HS-5 (cell line): ENCODE results near the gene VPS36.
"Not testable (repeated sequence)": the region's sequence is repeated elsewhere in the genome, so short reads cannot be mapped to it uniquely, and the experiment has no call there.

Experiments used
- DNase-seq: peaks from one replicate; pipeline ENCODE4 v3.0.0-alpha.2; 2012; ENCODE audit warnings: low read depth

VPS36 gene, protein sequence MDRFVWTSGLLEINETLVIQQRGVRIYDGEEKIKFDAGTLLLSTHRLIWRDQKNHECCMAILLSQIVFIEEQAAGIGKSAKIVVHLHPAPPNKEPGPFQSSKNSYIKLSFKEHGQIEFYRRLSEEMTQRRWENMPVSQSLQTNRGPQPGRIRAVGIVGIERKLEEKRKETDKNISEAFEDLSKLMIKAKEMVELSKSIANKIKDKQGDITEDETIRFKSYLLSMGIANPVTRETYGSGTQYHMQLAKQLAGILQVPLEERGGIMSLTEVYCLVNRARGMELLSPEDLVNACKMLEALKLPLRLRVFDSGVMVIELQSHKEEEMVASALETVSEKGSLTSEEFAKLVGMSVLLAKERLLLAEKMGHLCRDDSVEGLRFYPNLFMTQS

DNA sequence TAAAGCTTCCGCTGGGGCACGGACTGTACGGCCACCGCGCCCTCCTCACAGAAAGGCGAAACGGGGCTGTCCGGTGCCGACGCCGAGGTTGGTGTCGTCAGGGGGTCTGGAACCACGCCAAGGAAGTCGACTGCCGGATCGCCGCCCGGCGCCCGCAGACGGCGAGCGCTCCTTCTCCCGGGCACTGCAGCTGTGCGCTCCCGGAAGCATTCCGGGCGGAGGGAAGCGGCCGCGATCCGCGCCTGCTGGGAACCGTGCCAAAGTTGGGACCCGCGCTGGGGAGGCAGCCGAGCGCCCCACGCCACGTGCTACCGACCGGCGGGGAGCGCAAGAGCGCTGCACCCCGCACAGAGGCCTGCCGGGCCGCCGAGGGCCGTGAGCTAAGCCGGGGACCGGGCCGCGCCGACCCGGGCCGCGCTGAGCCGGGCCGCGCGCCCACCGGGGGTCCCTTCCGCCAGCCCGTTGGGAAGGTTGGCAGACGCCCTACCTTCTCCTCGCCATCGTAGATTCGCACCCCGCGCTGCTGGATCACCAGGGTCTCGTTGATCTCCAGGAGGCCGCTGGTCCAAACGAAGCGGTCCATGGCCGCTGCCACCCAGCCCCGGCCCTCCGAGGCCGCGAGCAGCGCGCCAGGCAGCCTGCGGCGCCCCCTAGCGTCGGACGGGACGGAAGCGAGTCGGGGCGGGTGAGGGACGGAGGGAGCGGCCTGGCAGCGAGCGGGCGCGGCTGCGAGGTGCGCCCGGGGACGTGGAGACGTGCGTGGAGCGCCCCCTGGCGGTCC is at the start of gene VPS36:
Gene VPS36 (minus strand): TSS at position 623 of the 781 bp plus-strand sequence. CDS start 40 bp downstream, at position 583.
- peak; percentile 35 for DNase-seq

DNA sequence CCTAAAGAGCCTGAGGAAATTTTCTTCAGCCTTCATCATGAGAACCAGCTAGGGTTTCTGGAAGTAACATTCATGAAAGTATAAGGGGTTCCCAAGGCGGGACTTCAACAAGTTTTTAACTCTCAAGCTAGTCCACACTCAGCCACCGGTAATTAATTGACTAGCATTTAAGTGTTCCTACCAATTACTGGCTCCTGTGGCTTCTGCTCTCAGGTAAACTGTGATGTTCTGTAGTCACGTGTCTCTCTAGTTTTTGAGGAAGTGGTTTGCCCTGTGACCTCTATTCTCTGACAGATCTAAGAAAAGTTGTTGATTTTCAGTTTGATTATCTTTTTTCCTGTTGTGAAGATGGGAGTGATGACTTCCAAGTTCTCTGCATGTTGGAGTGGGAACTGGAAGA is 47.5 kb upstream of the VPS36 start:
- DNase-seq, result not testable (repeated sequence)

DNA sequence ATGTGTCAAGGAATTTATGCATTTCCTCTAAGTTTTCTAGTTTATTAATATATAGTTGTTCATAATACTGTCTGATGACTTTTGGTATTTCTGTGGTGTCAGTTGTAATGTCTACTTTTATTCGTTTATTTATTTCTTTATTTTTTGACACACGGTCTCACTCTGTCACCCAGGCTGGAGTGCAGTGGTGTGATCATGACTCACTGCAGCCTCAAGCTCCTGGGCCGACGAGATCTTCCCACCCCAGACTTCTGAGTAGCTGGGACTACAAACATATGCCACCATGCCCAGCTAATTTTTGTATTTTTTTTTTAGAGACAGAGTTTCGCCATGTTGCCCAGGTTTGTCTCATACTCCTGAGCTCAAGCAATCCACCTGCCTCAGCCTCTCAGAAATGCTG is 43.8 kb upstream of the VPS36 start:
- not testable (repeated sequence) for DNase-seq

DNA sequence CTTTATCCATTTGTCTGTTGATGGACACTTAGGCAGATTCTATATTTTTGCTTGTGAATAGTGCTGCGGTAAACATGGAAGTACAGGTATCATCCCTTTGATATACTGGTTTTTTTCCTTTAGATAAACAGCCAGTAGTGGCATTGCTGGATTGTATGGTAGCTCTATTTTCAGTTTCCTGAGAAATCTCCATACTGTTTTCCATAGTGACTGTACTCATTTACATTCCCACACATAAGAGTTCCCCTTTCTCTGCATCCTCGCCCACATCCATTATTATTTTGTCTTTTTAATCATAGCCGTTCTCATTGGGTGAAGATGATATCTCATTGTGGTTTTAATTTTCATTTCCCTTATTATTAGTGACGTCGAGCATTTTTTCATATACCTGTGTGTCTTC is 40.6 kb upstream of the VPS36 start:
- not testable (repeated sequence) for DNase-seq

DNA sequence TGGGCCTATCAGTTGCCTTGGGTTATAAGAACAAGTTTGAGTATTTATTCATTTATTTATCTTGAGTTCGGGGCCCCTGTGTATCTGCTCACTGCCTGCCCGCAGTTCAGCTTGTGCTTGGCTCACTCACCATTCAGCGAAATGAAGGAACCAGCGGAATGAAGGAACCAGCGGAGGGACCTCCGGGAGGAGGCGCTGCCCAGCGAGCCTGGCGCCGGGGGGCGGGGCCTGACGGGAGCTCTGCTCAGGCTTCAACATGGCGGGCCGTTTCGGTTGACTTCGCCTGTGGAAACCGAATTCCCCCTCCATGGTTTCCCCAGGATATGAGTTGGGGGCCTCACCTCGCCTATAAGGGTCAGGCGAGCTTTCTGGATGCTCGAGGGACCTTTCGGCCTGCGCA is 38.3 kb upstream of the VPS36 start:
- not testable (repeated sequence) for DNase-seq

DNA sequence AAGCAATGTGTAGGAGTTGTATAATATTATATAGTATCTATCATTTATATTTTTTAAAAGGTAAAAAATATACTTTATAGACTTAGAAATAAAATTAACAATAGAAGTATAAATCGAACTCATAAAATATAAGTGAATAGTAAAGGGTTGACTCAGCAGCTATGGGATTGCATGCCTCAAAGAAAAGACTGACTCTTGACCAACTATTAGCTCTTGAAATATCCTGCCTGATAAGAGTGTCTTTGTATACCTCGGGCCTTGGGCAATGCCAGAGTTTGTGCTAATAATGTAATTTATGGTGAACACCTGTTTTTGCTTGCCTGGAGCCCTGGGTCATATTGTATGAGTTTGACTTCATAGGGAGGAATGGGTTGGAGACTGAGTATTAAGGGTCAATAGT is 36.6 kb upstream of the VPS36 start:
- DNase-seq, result not testable (repeated sequence)

DNA sequence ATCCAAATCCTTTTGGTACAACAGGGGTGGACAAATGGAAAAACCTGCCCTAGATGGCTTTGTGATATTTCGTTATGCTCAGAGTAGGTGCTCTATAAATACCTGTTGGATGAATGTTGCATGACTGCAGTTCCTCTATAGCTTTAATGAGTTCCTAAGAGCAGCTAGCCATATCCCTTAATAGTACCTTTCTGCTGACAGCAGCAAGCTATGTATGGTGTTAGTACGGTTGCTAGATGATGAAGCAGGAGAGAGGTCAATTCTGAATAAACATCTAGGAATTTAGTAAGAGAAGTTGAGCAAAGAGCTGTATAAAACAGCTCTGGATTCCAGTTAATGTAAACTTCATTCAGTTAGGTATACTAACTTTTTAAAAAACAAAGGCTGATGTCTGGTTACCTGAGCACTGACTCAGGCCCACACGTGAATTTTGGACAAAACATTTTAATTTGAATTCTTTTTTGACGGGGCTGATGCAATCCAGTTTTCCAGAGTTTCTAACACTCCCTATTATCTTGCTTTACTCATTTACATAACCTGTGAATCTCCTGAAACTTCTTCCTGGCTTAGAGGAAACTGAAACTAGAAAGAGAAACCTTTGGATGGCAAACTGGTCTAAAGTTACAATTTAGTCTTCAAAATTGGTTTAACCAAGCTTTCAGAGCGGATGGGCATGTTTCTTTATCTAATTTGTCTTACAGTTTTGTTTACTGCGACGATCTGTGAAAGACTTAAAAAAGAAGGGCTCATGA is 30.4 kb upstream of the VPS36 start:
- not testable (repeated sequence) for DNase-seq

DNA sequence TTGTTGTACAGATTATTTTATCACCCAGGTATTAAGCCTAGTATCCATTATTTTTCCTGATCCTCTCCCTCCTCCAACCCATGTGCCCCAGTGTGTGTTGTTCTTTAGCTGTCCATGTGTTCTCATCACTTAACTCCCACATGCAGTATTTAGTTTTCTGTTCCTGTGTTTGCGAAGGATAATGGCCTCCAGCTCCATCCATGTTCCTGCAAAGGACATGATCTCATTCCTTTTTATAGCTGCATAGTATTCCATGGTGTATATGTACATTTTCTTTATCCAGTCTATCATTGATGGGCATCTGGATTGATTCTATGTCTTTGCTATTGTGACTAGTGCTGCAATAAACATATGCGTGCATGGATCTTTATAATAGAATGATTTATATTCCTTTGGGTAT is 18.1 kb upstream of the VPS36 start:
- DNase-seq, result not testable (repeated sequence)

DNA sequence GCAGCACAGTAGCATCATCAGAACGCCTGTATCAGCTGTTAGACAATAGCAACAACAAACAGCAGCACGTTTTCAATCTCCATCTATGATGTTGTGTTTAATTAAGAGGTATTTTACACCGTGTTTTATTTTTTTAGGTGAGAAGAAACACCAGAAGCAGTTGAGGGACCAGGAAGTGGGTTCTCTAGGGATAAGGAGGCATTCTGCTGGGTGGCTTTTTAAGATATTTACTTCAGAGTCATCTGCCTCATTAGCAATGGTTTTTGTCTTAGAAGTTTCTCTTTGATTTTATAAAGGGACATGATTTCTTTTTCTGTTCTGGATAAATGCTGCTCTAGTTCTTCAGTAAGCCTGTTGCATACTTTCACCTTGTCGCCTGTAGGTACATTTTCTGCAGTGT is 13.1 kb upstream of the VPS36 start:
- DNase-seq, result no peak

DNA sequence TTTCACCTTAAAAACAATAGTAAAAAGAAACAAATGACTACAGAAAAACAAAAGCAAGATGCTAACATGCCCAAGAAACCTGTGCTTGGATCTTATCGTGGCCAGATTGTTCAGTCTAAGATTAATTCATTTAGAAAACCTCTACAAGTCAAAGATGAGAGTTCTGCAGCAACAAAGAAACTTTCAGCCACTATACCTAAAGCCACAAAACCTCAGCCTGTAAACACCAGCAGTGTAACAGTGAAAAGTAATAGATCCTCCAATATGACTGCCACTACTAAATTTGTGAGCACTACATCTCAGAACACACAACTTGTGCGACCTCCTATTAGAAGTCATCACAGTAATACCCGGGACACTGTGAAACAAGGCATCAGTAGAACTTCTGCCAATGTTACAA is 10.8 kb upstream of the VPS36 start:
- DNase-seq, result no peak

DNA sequence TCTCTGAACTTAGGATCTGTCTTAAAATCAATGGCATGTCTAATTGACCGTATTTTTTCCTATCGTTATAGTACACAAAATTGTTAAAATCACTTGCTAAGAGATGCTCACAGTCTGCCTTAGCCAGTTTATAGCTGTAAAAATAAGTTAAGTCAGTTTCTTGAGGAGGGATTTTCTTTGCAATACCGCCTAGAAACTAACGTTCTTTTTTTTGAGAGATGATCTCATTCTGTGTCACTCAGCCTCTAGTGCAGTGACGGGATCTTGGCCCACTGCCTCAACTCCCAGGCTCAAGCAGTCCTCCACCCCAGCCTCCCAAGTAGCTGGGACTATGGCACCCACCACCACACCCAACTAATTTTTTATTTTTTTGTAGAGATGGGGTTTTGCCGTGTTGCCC is 9.2 kb upstream of the VPS36 start:
- DNase-seq, result peak; percentile 36

DNA sequence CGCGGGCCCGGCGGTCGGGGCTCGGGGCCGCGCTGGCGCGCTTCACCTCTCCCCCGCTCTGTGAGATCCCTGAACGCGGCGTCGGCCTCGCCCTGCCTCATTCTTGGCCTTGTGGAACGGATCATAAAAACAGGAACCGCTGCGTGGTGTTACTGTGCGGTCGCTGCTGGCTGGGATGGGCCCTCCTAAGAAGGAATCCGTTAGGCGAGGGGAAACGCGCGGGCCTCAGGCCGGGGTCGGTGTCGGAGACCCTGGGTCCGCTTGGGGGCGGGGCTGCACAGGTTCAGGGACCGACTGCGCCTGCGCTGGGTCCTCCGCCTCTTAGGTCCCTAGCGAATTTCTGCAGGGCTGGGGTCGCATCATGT is 5.2 kb upstream of the VPS36 start:
- no peak for DNase-seq

DNA sequence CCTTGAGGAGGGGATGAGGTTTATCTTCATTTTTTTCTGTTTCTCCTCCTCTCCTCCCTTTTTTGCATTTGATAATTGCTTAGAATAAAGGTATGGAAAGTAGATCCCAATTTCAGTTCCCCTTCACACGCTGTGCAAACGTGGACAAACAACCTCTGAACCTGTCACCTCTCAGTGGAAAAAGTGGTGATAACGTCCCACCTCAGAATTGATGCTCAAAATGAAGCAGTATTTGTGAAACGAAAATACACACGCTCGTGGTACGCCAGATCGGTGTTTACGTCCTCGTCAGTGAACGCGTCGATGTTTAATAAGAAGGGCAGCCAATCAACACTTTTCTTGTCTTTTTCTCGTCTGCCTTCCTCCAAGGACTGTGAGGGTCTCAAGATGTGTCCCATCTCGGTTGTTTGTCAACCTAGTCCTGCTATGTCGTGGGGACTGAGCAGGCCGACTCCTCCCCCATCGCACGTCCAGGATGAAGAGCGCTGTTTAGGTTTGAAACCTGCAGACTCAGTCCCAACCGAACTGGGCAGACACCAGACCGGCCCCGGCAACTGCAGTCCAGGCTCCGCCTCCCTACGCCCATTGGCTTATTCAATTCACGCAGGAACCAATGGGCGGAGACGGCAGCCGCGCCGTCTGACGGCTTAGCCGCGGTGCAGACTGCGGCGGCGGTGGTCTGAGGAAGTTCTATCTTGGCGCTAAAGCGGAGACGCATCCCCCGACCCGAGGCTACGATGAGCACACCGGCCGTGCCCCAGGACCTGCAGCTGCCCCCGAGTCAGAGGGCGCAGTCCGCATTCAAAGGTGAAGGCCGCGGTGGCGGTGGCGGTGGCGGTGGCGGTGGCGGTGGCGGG is 4.6 kb upstream of the VPS36 start, which contains the start of gene CKAP2:
Gene CKAP2 (plus strand): TSS at position 659 of the 857 bp plus-strand sequence. CDS start 79 bp downstream, at position 738.
- DNase-seq, result peak; percentile 61

DNA sequence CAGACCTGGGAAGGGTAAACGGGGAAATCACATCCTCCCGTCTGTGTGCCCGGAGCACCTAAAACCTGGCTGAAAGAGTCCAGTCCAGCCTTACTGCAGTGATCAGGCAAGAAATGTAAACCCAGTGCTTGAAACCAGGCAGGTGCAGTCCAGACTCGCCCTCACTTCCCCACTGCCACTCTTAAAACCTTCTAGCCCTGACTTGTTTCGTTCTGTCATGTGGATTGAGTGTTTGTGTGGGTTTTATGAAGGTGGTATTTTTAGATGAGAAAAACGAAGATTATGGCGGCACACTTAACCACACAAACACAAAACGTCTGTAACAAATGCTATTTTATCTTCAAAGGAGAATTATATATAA is 4.0 kb upstream of the VPS36 start:
- DNase-seq, result no peak

DNA sequence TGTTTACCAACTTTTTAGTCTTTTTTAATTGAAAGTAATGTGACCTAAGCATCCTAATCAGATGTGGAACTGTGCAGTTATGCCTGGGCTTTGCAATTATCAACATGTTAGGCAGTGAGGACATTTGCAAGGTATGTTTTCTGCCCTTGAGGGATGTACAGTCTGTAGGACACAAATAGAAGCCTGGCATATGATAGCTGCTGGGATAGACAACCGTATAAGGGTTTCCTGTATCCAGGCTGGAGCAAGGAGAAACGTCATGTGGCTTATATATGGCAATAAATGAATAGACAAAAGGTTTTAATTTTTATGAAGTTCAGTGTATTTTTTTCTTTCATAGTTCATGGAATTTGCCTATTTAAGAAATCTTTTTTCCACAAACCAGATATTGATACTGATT is 2.0 kb upstream of the VPS36 start:
- no peak for DNase-seq

DNA sequence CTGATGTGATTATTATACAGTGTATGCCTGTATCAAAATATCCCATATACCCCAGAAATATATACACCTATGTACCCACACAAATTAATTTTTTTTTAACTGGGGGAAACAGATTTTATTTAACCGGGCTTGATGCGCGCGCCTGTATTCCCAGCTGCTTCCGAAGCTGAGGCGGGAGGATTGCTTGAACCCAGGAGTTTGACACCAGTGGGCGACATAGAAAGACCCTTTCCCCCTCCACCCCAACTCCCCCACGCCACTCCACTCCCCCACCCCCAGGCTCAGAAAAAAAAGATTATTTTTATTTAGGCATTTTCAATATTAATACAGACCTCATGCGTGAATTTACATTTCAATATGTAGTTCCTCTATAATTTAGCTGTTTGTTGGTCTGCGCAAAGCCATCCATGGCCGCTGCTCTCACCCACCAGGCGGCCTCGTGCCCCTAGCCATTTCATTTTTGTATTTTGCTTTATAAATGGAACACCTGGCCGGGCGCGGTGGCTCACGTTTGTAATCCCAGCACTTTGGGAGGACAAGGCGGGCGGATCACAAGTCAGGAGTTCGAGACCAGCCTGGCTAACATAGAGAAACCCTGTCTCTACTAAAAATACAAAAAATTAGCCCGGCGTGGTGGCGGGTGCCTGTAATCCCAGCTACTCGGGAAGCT is 836 bp upstream of the VPS36 start:
- no peak for DNase-seq

DNA sequence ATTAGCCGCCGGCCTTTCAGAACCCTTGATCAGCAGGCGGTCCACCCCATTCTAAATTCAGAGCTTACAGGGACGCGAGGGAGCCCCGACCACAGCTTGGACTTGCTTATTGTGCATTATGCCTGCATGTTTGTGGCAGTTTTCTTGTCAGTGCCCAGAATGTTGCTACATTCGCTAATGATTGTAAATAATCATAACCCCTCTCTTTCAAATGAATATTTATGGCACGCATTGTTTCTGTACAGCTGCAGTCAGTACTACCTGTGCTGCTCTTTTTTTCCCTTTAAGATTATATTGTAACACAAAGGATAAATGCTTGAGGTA is 321 bp upstream of the VPS36 start:
- no peak for DNase-seq

DNA sequence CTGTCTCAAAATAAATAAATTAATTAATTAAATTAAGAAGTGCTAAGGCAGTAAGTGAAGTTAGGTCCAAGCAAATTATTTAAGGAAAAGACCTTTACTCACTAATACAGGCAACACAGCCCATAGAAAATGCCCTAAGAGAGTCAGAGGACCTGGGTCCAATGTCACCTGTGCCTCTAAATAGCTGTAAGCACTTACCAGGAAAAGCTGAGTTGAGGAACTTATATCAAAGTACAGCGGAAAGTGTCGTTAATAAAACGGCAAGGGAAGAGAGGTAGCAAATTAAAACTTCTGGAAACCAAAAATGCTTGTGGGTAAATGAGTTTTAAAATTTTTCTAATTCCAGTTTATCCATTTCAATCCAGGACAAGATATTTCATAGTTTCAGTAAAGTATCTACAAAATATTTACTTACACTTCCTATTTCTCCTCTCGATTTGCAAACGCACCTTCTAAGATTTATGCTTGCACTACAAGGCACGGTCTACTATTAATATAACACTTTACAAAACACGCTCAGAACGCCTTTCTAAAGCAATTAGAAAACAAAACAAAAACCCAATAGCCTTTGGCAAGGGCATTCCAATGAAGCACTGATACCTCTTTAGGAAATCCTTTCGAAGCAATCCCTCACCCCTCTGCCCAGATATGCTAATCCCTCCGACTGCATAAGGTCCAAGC is 963 bp downstream of the VPS36 start:
- DNase-seq, result no peak

DNA sequence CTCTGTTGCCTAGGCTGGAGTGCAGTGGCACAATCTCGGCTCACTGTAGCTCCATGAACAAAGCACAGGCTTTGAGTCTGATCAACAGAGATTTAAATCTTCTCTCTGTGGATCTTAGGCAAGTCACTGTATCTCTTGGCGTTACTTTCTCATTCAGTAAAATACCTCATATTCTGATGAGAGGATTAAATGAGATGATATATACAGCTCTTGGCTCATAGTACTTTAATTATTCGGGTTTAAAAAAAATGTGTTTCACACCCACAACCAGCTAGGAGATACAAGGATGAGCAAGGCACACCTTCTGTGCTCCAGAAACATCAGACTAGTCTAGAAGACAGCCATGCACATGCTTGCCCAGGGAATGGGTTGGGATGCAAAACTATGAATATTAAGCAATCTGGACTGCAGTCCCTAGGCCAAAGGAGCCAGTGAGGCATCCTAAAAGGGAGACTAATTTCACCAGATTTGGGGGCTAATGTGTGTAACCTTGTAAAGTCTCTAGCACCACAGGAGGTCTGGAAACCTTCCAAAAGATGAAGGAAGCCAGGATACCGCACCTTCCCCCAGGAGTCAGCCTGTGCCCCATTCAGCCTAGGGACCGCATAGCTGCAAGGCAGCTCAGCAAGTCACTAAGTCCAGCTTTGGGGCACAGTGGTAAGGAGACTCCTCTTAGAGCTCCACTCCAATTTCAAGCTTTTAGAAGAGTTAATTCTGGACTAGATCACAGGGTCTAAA is 2.5 kb downstream of the VPS36 start:
- no peak for DNase-seq

DNA sequence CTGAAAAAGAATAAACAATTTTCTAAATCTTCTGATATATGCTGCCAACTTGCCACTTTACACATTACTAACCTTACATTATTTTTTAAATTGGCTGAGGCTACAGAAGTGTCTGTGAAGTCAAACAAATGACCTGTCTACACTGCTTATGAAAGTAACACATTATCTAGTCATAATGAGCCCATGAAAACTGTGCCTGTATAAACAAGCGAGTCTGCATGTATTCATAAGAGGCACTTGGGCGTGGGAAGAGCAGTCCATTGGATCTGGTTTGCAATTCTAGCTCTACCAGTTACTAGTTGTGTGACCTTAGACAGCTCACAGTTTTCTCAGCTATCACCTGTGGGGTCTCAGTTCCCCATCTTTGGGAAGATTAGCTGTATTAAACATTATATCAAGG is 3.1 kb downstream of the VPS36 start:
- no peak for DNase-seq
